Measurements from ENCODE around the gene PLIN5.

PLIN5 gene

DNA sequence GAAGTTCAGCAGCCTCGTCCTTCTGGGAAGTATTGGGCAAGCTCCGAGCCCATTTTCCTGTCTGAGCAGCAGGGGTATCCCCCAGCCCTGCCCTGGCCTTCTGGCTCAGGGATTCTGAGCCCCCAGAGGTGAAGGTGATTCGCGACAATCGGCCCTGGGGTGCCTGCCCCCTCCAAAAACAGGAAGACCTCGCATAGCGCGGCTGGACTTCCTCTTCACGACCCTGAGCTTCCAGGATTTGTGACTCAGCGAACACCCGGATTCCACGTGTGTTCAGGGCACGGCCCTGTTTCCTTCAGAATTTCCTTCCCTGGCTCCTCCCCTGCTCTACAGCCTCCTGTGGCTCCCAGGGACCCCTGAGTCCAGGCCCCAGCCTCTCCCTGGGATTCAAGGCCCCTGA, 24.5 kb upstream of the PLIN5 start, which contains the start of gene SEMA6B:
SEMA6B (minus strand) TSS at position 116 of the 400 bp plus-strand sequence. CDS start 1,227 bp downstream, outside the sequence.
- DNase-seq: no peak
- H3K79me2 ChIP-seq (ENCODE audit: control insufficient read depth, insufficient read depth, low read length): no peaks in the 10 kb centered on the region
- no peak within 1 kb of the TSS for H3K18ac ChIP-seq (ENCODE audit: low read length)
- H3K4me1 ChIP-seq (ENCODE audit: control insufficient read depth, low read depth, low read length): no peaks in the 10 kb centered on the region
- no peak within 1 kb of the TSS for H4K5ac ChIP-seq (ENCODE audit: low read length)
- no peak within 1 kb of the TSS for H3K4me3 ChIP-seq (ENCODE audit: low read length)
- H2AK5ac ChIP-seq (ENCODE audit: low read length): no peak within 1 kb of the TSS
- no peak within 1 kb of the TSS for H3K56ac ChIP-seq (ENCODE audit: low read length)
- H2BK120ac ChIP-seq (ENCODE audit: low read depth, low read length): no peak within 1 kb of the TSS
- no peak within 1 kb of the TSS for H4K8ac ChIP-seq (ENCODE audit: low read depth, low read length)
- H3K27me3 ChIP-seq (ENCODE audit: insufficient read depth, low read length, poor library complexity): no peaks in the 10 kb centered on the region
- H3K9ac ChIP-seq (ENCODE audit: low read length): no peak within 1 kb of the TSS
- H2BK15ac ChIP-seq (replicated peaks; ENCODE audit: low read depth): no peak within 1 kb of the TSS
- H3K23ac ChIP-seq (ENCODE audit: low read length): no peak within 1 kb of the TSS
- no CpG with 5 or more reads among the region's 13 CpGs for WGBS (ENCODE audit: extremely low coverage, insufficient coverage, low lambda C conversion rate)
- no peak within 1 kb of the TSS for H3K27ac ChIP-seq (ENCODE audit: low read depth, low read length)
- no peaks in the 10 kb centered on the region for H3K79me1 ChIP-seq (ENCODE audit: low read length)
- no peaks in the 10 kb centered on the region for H3K36me3 ChIP-seq (ENCODE audit: control insufficient read depth, insufficient read depth, low read length)
- H3K4me2 ChIP-seq (ENCODE audit: low read length): no peak within 1 kb of the TSS
- H3K4ac ChIP-seq (ENCODE audit: low read depth, low read length): no peak within 1 kb of the TSS
- no peak within 1 kb of the TSS for H2BK5ac ChIP-seq (ENCODE audit: low read length)

DNA sequence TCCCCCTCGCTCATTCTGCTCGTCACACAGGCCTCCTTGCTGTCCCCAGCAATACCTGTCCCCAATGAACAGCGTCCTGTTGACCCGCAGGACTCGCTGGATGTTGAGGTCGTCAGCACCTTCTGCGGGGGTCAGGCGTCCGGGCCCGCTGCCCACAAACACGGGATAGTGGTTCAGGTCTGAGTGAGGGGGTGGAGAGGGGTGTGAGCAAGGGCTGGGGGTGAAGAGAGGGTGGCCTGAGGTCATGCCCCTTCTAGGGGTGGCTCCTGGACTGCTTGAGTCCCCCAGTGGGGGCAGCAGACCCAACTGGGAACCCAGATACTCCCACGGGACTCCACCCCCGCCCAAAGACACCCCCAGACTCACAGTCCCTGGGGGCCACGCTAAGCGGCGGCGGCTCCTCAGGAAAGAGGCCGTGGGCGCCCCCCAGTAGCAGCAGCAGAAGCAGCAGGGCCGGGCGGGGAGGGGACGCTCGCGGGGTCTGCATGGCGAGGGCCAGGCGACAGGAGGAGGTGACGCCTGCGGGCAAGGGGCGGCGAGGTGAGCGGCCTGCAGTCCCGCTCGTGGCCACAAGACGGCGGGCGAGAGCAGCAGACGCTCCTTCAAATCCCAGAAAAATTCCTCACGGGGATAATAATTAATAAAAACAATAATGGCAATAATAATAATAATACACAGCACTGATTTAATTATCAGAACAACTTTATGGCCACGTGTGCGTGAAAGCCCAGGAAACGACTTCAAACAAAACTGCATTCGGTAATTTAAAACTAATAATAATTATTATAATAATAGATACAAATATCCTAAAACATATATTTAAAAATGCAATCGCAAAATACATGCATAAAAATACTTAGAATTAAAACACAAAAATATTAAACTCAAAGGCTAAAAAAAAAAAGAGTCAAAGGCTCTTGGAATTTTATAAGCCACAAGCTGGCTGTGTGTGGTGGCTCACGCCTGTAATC, 23.2 kb upstream of the PLIN5 start:
- Histone ChIP-seq H3K79me1 (ENCODE audit: low read length) (no peaks in the 10 kb centered on the region), H3K36me3 (ENCODE audit: control insufficient read depth, insufficient read depth, low read length) (no peaks in the 10 kb centered on the region), H2BK15ac (replicated peaks; ENCODE audit: low read depth) (no peak overlapping the region), H3K18ac (ENCODE audit: low read length) (peak overlapping the region; percentile 52), H3K4me3 (ENCODE audit: low read length) (no peak overlapping the region), H2BK5ac (ENCODE audit: low read length) (no peak overlapping the region), H3K23ac (ENCODE audit: low read length) (no peak overlapping the region), H3K56ac (ENCODE audit: low read length) (peak overlapping the region; percentile 60), H4K8ac (ENCODE audit: low read depth, low read length) (no peak overlapping the region), H3K27ac (ENCODE audit: low read depth, low read length) (no peak overlapping the region), H3K9ac (ENCODE audit: low read length) (no peak overlapping the region), H3K4me1 (ENCODE audit: control insufficient read depth, low read depth, low read length) (no peaks in the 10 kb centered on the region), H3K4me2 (ENCODE audit: low read length) (no peak overlapping the region), H2BK120ac (ENCODE audit: low read depth, low read length) (no peak overlapping the region), H3K79me2 (ENCODE audit: control insufficient read depth, insufficient read depth, low read length) (no peaks in the 10 kb centered on the region), H2AK5ac (ENCODE audit: low read length) (no peak overlapping the region), H3K4ac (ENCODE audit: low read depth, low read length) (no peak overlapping the region), H3K27me3 (ENCODE audit: insufficient read depth, low read length, poor library complexity) (no peaks in the 10 kb centered on the region), H4K5ac (ENCODE audit: low read length) (no peak overlapping the region)
- 100% methylated on average over 2 of the region's 44 CpGs for WGBS (ENCODE audit: extremely low coverage, insufficient coverage, low lambda C conversion rate)
- peak; percentile 62 for DNase-seq

DNA sequence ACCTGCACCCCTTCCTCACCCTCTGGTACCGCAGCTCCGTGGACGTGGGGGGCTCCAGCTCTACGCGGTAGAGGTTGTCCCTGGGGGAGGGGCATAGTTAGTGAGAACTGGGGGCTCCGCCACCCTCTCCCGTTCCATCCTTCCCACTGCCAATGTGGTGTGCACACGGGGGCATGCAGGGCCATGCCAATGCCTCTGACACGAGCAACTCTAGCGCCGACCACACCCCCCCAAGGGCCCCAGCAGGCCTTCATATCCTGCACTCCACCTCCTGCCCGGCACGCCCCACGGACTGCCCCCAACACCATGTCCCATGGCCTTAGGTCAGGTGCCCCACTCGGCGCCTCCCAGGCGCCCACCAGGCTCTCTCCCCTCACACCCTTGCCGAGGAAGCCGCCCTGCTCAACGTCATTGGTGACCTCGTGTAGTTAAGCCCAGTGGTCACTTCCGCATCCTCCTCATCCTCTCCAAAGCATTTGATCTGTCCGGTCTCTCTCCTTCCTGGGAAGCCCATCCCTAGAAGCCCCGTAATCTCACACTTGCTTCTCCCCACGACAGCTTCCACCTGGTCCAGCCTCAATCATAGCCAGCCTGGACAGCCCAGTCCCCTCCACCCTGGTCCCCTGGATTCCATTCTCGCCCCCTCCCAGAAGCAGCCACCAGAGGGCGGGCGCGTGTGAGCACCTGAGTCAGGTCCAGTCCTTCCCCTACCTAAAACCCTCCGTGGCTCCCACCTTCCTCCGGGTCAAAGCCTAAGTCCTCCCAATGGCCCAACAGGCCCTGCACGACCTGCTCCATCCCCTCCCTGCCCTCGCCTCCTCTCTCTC, 22.3 kb upstream of the PLIN5 start:
- H3K4me3 ChIP-seq (ENCODE audit: low read length): no peak overlapping the region
- H3K27ac ChIP-seq (ENCODE audit: low read depth, low read length): no peak overlapping the region
- DNase-seq: peak; percentile 52
- H2BK120ac ChIP-seq (ENCODE audit: low read depth, low read length): no peak overlapping the region
- H3K9ac ChIP-seq (ENCODE audit: low read length): no peak overlapping the region
- no peak overlapping the region for H4K8ac ChIP-seq (ENCODE audit: low read depth, low read length)
- H3K4ac ChIP-seq (ENCODE audit: low read depth, low read length): no peak overlapping the region
- H3K4me1 ChIP-seq (ENCODE audit: control insufficient read depth, low read depth, low read length): no peaks in the 10 kb centered on the region
- no peaks in the 10 kb centered on the region for H3K79me2 ChIP-seq (ENCODE audit: control insufficient read depth, insufficient read depth, low read length)
- no peaks in the 10 kb centered on the region for H3K27me3 ChIP-seq (ENCODE audit: insufficient read depth, low read length, poor library complexity)
- H3K18ac ChIP-seq (ENCODE audit: low read length): no peak overlapping the region
- H2AK5ac ChIP-seq (ENCODE audit: low read length): no peak overlapping the region
- no peak overlapping the region for H3K56ac ChIP-seq (ENCODE audit: low read length)
- H3K23ac ChIP-seq (ENCODE audit: low read length): no peak overlapping the region
- no peak overlapping the region for H3K4me2 ChIP-seq (ENCODE audit: low read length)
- WGBS (ENCODE audit: extremely low coverage, insufficient coverage, low lambda C conversion rate): no CpG with 5 or more reads among the region's 33 CpGs
- no peak overlapping the region for H2BK5ac ChIP-seq (ENCODE audit: low read length)
- no peak overlapping the region for H2BK15ac ChIP-seq (replicated peaks; ENCODE audit: low read depth)
- no peak overlapping the region for H4K5ac ChIP-seq (ENCODE audit: low read length)
- H3K79me1 ChIP-seq (ENCODE audit: low read length): no peaks in the 10 kb centered on the region
- H3K36me3 ChIP-seq (ENCODE audit: control insufficient read depth, insufficient read depth, low read length): no peaks in the 10 kb centered on the region

DNA sequence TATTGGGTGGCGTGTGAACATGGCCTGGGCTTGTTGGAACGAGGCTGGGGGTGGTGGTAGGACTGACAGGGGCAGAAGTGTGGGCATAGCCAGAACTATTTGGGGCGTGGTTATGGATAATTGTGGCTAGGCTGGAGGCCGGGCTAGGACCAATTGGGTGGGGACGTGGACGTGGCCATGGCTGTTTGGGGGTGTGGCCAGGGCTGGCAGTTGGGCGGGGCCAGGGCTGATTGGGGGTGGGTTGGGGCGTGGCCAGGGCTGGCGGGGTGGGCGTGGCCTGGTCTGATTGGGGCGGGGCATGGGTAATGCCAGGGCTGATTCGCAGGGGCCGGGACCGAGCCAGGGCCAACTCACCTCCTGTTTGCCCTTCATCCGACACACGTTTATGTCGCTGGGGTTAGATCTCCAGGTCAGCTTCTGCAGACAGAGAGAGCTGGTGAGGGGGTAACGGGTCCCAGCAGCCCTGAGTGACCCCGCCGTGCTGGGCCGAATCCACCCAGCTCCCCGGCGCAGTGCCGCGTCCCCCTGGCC, 21.6 kb upstream of the PLIN5 start:
- H3K27me3 ChIP-seq (ENCODE audit: insufficient read depth, low read length, poor library complexity): no peaks in the 10 kb centered on the region
- no peaks in the 10 kb centered on the region for H3K4me1 ChIP-seq (ENCODE audit: control insufficient read depth, low read depth, low read length)
- H3K18ac ChIP-seq (ENCODE audit: low read length): no peak overlapping the region
- H3K36me3 ChIP-seq (ENCODE audit: control insufficient read depth, insufficient read depth, low read length): no peaks in the 10 kb centered on the region
- H3K56ac ChIP-seq (ENCODE audit: low read length): peak overlapping the region; percentile 34
- no peaks in the 10 kb centered on the region for H3K79me1 ChIP-seq (ENCODE audit: low read length)
- no peak overlapping the region for H2BK15ac ChIP-seq (replicated peaks; ENCODE audit: low read depth)
- H3K9ac ChIP-seq (ENCODE audit: low read length): no peak overlapping the region
- no peak overlapping the region for H3K4me2 ChIP-seq (ENCODE audit: low read length)
- H2BK5ac ChIP-seq (ENCODE audit: low read length): no peak overlapping the region
- no peak overlapping the region for H3K23ac ChIP-seq (ENCODE audit: low read length)
- peak; percentile 62 for DNase-seq
- H4K5ac ChIP-seq (ENCODE audit: low read length): no peak overlapping the region
- H3K4ac ChIP-seq (ENCODE audit: low read depth, low read length): no peak overlapping the region
- H3K79me2 ChIP-seq (ENCODE audit: control insufficient read depth, insufficient read depth, low read length): no peaks in the 10 kb centered on the region
- H3K4me3 ChIP-seq (ENCODE audit: low read length): no peak overlapping the region
- H2BK120ac ChIP-seq (ENCODE audit: low read depth, low read length): no peak overlapping the region
- no peak overlapping the region for H2AK5ac ChIP-seq (ENCODE audit: low read length)
- H3K27ac ChIP-seq (ENCODE audit: low read depth, low read length): no peak overlapping the region
- WGBS (ENCODE audit: extremely low coverage, insufficient coverage, low lambda C conversion rate): no CpG with 5 or more reads among the region's 25 CpGs
- no peak overlapping the region for H4K8ac ChIP-seq (ENCODE audit: low read depth, low read length)

DNA sequence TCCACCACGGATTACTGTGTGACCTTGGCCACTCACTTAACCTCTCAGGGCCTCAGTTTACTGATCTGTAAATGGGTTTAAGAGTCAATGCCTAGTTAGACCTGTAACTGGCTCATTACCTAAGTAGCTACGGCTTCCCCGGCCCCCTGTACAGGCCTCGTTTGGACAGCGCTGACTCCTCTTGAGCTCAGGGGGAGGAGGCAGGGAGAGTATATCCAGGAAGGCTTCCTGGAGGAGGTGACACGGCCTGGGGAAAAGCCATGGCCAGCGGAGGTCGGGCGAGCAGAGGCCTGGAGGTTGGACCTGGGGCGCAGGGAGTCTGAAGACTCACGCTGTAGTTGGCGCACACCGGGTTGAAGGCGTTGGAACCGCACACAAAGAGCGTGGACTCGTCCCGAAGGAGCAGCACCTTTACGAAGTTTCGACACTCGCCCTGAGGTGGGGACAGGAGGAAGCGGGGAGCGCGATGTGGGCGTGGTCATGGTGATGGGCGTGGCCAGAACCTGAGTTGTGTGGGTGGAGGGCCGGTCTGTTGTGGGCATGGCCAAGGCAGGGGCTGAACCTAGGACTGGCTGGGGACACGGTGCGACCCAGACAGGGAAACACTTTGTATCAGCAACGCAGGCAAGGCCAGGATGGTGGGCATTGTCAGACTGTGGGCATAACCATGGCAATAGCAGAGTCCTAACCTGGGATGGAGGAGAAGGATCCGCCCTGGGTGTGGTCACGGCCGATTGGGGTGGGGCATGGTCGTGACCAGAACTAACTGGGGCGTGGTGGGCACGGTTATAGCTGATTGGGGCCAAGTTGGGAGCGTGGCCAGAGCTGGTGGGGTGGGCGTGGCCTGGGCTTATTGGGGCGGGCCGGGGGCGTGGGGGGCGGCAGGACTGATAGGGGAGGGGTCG, 20.9 kb upstream of the PLIN5 start:
- H3K36me3 ChIP-seq (ENCODE audit: control insufficient read depth, insufficient read depth, low read length): no peaks in the 10 kb centered on the region
- H3K56ac ChIP-seq (ENCODE audit: low read length): peak overlapping the region; percentile 34
- no peaks in the 10 kb centered on the region for H3K79me1 ChIP-seq (ENCODE audit: low read length)
- no CpG with 5 or more reads among the region's 43 CpGs for WGBS (ENCODE audit: extremely low coverage, insufficient coverage, low lambda C conversion rate)
- no peaks in the 10 kb centered on the region for H3K79me2 ChIP-seq (ENCODE audit: control insufficient read depth, insufficient read depth, low read length)
- no peak overlapping the region for H3K4me2 ChIP-seq (ENCODE audit: low read length)
- peak; percentile 48 for DNase-seq
- H3K18ac ChIP-seq (ENCODE audit: low read length): no peak overlapping the region
- H3K27me3 ChIP-seq (ENCODE audit: insufficient read depth, low read length, poor library complexity): no peaks in the 10 kb centered on the region
- H3K4ac ChIP-seq (ENCODE audit: low read depth, low read length): no peak overlapping the region
- no peak overlapping the region for H3K23ac ChIP-seq (ENCODE audit: low read length)
- no peak overlapping the region for H3K4me3 ChIP-seq (ENCODE audit: low read length)
- no peak overlapping the region for H4K8ac ChIP-seq (ENCODE audit: low read depth, low read length)
- no peaks in the 10 kb centered on the region for H3K4me1 ChIP-seq (ENCODE audit: control insufficient read depth, low read depth, low read length)
- H4K5ac ChIP-seq (ENCODE audit: low read length): no peak overlapping the region
- H2BK5ac ChIP-seq (ENCODE audit: low read length): no peak overlapping the region
- H3K9ac ChIP-seq (ENCODE audit: low read length): no peak overlapping the region
- no peak overlapping the region for H2BK15ac ChIP-seq (replicated peaks; ENCODE audit: low read depth)
- no peak overlapping the region for H2AK5ac ChIP-seq (ENCODE audit: low read length)
- no peak overlapping the region for H3K27ac ChIP-seq (ENCODE audit: low read depth, low read length)
- no peak overlapping the region for H2BK120ac ChIP-seq (ENCODE audit: low read depth, low read length)

Measured in mesendoderm (in vitro differentiated cells).